Femur (tissue), 1 donor: ENCODE data around the gene SNN.

ENCODE experiments used
- DNase-seq: peaks from one replicate; pipeline ENCODE4 v3.0.0-alpha.2; 2017

SNN gene

DNA sequence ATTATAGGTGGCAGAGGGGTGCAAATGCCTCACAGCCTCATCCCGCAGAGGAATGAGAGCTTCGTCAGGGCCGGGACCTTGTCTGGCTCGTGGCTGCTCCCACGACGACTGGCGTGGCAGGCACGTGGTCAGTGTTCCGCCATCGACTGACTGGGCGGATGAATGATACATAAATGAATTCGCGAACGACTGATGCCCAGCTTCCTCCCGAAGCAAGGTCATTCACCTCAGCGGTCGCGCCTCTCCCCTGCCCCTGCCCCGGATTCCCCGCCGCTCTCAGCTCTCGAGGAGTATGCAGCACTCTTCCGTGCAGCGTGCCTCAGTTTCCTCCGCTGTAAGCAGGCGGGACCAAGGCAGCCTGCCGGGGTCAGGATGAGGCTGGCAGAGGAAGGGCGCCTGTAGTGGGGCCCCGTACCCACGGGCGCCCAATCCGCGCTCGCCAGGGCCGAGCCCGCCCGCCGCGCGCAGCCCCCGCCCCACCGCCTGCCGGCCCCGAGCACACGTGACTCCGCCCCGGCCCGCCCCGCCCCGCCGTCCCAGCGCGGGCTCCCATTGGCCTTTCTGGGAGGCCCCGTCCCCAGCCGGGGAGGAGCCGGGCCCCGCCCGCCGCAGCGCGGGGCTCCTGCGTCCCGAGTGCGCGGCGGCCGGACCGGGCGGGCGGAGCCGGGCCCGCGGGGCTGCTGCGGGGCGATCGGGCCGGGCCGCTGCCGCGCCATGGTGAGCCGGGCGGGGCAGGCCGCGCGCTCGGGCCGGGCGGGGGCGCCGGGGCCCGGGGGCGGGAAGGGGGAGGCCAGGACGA is at the start of gene SNN:
Gene SNN, plus strand, starts transcription at position 632 of the 799 bp plus-strand sequence. CDS start 7,605 bp downstream, outside the sequence.
- DNase-seq, result peak; percentile 93

DNA sequence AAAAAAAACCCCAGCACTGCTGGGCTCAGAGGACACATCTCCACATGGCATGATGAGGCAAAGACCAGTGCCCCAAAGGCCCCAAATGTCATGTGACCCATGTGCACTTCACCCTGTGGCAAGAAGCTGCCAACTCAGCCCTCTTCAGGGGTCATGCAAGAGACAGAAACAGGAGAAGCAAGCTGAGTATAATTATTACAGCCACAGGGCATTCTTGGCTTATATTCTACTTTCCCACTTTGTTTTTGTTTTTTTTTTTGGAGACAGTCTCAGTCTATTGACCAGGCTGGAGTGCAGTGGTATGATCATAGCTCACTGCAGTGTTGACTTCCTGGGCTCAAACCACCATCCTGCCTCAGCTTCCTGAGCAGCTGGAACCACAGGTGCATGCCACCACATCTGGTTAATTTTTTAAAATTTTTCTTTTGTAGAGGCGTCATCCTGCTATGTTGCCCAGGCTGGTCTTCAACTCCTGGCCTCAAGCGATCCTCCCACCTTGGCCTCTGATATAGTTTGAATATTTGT is 48.9 kb upstream of the SNN start:
- no peak for DNase-seq

- DNase-seq, result no peak
Observed at GRCh38 chr16:11620243-11621003, 47.8 kb upstream of the SNN start.

GRCh38 chr16:11621539-11621919 is 46.7 kb upstream of the SNN start:
- no peak for DNase-seq

DNA sequence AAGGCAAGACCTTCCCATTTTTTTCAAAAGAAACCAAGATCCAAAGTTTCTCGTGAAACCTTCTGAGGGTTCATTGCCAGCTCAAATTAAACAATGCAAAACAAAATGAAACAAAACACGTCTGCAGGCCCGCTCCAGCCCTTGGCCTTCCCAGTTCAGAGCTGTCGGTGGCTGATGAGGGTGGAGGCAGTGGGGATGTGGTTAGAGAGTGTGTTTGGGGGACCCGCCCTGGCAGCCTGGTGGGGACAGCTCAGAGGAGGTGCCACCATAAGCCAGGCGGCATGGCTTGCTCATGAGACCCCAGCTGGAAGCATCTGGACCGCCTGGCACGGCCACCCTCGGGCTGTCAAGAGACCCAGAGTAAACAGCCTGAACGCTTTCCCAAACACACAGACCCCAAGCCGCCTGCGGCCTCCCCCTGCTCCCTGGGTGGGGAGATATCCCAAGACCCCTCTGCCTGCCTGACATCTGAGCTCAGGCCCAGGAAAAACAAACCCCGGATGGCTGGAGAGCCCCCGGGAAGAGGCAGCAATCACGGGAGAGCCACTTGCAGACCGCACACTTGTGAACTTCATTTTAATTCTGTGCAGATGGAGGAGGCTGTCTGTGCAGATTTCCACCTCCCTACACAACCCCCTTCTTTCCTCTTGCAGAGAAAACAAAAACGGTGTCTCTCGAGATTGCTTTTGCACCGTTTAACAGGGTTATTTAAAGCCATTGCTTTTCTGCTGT is 46.2 kb upstream of the SNN start:
- peak; percentile 68 for DNase-seq

- no peak for DNase-seq
Observed at GRCh38 chr16:11624205-11624604, 44.0 kb upstream of the SNN start.

GRCh38 chr16:11624636-11625607 is 43.3 kb upstream of the SNN start:
- DNase-seq, result no peak

- DNase-seq, result no peak
Observed at GRCh38 chr16:11625769-11626168, 42.5 kb upstream of the SNN start.

DNA sequence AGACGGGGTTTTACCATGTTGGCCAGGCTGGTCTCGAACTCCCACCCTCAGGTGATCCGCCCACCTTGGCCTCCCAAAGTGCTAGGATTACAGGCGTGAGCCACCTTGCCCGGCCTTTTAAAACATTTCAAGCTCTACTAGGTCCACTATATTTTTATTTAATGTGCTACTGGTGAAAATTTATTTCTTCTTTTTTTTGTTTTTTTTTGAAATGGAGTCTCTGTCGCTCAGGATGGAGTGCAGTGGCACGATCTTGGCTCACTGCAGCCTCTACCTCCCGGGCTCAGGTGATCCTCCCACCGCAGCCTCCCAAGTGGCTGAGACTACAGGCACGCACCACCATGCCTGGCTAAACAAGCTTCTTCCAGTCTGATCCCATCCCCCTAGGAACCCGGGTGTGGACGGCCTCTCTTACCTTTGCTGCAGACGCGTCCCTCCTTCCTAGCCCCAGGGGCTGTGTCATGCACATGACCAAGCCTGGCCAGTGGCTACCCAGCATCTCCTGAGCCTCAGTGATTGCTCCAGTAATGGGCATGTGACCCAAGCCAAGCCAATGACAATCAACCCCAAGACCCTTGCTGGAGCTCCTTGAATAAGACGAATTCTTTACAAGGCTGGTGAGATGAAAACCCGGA is 41.5 kb upstream of the SNN start:
- no peak for DNase-seq

DNA sequence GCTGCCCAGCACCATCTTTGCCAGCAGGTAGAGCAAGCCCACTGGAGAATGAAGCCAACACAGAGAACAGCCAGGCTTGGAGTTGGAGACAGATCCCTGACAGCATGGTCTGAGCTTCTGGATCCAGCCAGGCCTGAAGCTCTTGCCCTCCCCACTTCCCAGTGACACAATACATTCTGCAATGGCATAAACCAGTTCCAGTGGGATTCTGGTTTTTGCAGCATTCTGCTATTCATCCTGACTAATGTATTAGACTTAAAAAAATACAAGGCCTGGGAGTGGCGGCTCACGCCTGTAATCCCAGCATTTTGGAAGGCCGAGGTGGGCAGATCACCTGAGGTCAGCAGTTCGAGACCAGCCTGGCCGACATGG is 41.0 kb upstream of the SNN start:
- DNase-seq, result no peak

DNA sequence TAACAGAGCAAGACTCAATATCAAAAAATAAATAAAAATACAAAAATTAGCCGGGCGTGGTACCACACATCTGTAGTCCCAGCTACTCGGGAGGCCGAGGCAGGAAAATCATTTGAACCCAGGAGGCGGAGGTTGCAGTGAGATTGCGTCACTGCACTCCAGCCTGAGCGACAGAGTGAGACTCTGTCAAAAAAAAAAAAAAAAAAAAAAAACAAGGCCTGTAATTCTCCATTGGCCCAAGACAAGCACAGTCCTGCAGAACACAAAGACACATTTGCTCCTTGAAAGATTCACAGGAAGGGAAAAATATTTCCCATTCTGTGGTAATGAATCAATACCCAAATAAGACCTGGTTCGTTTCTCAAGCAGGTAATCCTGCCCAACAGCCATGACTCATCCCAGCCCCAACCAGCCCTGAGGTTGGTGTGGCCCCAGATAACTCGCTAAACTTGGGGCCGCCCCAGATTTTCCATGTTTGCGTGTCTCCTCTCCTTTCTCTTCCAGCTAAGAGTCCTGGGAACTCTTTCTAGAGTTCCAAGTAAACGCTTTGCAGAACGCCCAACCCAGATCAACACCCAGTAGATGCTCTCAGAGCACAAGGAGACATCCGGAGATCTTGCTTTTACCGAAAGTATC is 40.3 kb upstream of the SNN start:
- no peak for DNase-seq

DNA sequence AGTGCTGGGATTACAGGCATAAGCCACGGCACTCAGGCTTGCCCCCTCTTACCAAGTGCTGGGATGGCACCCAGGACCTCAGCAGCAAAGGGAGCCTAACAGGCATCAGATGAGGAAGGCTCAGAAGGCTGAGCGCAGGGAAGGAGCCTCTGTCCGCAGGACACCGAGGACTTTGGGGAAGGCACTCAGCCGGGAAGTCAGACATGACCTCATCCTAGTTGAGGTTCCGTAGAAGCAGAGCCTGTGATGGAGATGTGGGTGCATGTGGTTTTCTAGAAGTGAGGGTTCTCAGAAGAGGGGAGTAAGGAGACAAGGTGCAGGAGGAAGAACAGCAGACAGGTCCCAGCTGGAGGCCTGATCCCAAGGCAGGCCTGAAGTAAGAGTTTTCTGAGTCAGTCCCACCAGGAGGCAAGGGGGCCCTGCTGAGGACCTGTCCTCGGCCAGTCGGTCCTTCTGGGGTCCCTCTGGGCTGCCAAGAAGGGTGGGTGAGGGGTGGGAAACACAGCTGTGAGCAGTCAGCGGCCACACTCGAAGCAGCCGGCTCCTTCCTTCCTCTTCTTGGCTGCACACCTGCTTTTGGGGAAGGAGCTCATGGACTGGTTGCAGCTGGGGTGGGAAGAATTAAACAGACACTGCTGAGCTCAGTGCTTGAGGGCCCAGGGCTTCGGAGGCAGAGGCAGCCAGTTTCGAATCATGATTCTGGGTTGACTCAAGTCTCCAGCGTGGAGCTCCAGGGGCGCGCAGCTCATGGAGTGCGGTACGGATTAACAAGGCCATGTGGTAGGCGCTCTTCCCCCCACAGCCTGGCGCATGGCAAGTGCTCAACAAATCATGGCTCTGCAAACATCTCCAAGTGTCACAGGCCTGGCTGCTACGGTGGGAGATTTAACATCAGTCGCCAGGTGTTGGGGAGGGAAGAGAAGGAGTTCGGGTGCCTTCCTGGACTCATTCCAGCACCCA is 38.9 kb upstream of the SNN start:
- peak; percentile 71 for DNase-seq

- DNase-seq, result no peak
Observed at GRCh38 chr16:11630046-11630767, 38.0 kb upstream of the SNN start.

GRCh38 chr16:11630768-11631056 is 37.5 kb upstream of the SNN start:
- DNase-seq, result no peak

- DNase-seq, result no peak
Observed at GRCh38 chr16:11631214-11631613, 37.0 kb upstream of the SNN start.

DNA sequence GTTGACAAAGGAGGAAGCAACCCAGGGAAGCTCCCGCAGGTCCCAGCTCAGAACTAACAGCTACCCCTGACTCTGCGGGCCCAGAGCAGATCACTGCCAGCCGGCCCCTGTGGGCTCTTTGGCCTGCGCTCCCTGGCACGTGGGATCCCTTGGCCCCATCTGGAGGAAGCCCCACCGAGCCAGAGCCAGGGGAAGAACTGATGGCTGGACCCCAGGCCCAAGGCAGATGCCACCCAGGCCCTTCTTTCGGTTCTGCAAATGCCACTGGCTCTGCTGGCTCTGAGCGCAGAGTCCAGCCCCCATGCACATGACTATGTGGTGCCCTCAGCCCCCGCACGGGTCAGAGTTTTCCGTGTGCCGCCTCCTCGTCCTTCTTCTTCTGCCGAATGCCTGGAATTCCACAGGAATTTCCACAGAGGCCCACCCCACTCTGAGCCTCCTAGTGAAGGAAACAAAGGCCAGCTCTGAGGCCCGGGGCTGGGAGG is 35.8 kb upstream of the SNN start:
- DNase-seq, result peak; percentile 80

GRCh38 chr16:11633113-11633512 is 35.1 kb upstream of the SNN start:
- no peak for DNase-seq

- no peak for DNase-seq
Observed at GRCh38 chr16:11634312-11634711, 33.9 kb upstream of the SNN start.

GRCh38 chr16:11635113-11635652 is 33.1 kb upstream of the SNN start:
- DNase-seq, result no peak
